ENCODE measurements around the gene SELENOK. TPM values are rescaled to one million over a fixed set of nuclear protein-coding genes. Genes with fewer than 3 reads are reported as not detected.

SELENOK gene
- total and polyA plus RNA-seq, 2 of the 13 experiments (the other 11 are each of a cell fraction or from before 2014, with no cell fraction given), result 67.0 to 81.0 TPM

DNA sequence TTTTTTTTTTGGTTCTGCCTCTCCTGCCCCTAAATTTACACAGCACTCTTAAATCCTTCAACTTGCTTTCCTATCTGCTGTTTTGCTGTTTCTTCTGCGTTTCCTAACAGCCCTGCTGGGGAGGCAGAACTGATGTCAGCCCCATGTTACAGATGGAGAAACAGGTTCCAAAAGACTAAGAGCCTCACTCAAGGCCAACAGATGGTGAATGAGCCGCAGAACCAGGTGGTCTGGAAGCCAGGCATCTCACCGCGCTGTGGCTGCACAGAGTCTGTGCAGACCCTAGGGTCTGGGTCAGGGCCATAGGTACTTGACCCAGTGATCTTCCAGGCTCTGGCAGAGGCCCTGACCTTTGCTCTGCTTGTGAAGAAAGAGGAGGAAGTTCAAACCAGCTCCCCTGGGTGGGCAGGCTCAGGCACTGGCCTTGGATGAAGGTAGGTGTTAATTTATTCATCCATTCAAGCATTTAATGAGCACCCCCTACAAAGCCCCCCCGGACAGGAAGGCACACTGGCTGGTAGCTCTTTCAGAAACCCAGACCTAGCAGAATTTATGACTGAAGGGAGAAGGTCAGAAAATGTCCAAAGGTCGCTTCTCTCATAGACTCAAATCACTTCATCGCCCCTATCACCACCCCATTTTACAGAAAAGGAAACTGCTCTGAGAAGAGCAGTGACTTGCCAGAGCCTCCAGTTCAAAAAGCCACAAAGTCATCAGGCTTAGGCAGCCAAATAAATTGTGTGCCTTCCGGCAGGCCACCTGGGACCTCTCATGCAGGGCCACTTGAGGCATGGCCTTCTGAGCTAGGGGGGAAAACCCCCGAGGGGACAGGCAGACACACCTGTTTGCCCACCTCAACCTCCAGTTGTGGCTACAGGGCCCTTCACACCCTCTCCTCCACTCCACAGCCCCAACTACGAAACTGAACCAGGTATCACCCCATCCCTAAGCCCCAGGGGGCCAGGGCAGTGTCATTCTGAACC, 48.2 kb downstream of the SELENOK start (continued):
- TF ChIP-seq ARID2 (CRISPR knock-in tag; IDR thresholded peaks at IDR 0.05; ENCODE audit: borderline replicate concordance) (peak; percentile 12; the same call in 1 of the 2 replicates), CBX5 (CRISPR knock-in tag; IDR thresholded peaks at IDR 0.05; ENCODE audit: borderline replicate concordance) (0 out of 2 replicates have a peak, but pooled peaks have one; percentile 26), SOX6 (IDR thresholded peaks at IDR 0.05) (no peak), SOX6 (CRISPR knock-in tag; IDR thresholded peaks at IDR 0.05) (peak; percentile 84), MXI1 (IDR thresholded peaks at IDR 0.05; ENCODE audit: borderline replicate concordance, low read depth, low read length) (no peak), ZFYVE20 (CRISPR knock-in tag; IDR thresholded peaks at IDR 0.05; ENCODE audit: borderline replicate concordance, low read depth) (no peak), ZMYM3 (CRISPR knock-in tag; IDR thresholded peaks at IDR 0.05) (no peak), ZNF570 (CRISPR knock-in tag; IDR thresholded peaks at IDR 0.05; ENCODE audit: borderline replicate concordance) (no peak), MED1 (CRISPR knock-in tag; IDR thresholded peaks at IDR 0.05) (peak; percentile 76), ZNF558 (CRISPR knock-in tag; IDR thresholded peaks at IDR 0.05; ENCODE audit: borderline replicate concordance) (no peak), NFAT5 (CRISPR knock-in tag; IDR thresholded peaks at IDR 0.05) (no peak), XBP1 (CRISPR knock-in tag; IDR thresholded peaks at IDR 0.05) (no peak)
- TF ChIP-seq, protein P1, sequence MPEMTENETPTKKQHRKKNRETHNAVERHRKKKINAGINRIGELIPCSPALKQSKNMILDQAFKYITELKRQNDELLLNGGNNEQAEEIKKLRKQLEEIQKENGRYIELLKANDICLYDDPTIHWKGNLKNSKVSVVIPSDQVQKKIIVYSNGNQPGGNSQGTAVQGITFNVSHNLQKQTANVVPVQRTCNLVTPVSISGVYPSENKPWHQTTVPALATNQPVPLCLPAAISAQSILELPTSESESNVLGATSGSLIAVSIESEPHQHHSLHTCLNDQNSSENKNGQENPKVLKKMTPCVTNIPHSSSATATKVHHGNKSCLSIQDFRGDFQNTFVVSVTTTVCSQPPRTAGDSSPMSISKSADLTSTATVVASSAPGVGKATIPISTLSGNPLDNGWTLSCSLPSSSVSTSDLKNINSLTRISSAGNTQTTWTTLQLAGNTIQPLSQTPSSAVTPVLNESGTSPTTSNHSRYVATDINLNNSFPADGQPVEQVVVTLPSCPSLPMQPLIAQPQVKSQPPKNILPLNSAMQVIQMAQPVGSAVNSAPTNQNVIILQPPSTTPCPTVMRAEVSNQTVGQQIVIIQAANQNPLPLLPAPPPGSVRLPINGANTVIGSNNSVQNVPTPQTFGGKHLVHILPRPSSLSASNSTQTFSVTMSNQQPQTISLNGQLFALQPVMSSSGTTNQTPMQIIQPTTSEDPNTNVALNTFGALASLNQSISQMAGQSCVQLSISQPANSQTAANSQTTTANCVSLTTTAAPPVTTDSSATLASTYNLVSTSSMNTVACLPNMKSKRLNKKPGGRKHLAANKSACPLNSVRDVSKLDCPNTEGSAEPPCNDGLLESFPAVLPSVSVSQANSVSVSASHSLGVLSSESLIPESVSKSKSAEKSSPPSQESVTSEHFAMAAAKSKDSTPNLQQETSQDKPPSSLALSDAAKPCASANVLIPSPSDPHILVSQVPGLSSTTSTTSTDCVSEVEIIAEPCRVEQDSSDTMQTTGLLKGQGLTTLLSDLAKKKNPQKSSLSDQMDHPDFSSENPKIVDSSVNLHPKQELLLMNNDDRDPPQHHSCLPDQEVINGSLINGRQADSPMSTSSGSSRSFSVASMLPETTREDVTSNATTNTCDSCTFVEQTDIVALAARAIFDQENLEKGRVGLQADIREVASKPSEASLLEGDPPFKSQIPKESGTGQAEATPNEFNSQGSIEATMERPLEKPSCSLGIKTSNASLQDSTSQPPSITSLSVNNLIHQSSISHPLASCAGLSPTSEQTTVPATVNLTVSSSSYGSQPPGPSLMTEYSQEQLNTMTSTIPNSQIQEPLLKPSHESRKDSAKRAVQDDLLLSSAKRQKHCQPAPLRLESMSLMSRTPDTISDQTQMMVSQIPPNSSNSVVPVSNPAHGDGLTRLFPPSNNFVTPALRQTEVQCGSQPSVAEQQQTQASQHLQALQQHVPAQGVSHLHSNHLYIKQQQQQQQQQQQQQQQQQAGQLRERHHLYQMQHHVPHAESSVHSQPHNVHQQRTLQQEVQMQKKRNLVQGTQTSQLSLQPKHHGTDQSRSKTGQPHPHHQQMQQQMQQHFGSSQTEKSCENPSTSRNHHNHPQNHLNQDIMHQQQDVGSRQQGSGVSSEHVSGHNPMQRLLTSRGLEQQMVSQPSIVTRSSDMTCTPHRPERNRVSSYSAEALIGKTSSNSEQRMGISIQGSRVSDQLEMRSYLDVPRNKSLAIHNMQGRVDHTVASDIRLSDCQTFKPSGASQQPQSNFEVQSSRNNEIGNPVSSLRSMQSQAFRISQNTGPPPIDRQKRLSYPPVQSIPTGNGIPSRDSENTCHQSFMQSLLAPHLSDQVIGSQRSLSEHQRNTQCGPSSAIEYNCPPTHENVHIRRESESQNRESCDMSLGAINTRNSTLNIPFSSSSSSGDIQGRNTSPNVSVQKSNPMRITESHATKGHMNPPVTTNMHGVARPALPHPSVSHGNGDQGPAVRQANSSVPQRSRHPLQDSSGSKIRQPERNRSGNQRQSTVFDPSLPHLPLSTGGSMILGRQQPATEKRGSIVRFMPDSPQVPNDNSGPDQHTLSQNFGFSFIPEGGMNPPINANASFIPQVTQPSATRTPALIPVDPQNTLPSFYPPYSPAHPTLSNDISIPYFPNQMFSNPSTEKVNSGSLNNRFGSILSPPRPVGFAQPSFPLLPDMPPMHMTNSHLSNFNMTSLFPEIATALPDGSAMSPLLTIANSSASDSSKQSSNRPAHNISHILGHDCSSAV (CRISPR knock-in tag; IDR thresholded peaks at IDR 0.05; ENCODE audit: borderline replicate concordance), result no peak
